Bronchial epithelial cell (primary cell): ENCODE measurements around the gene CELA2B. TPM values are rescaled to one million over a fixed set of nuclear protein-coding genes. Genes with fewer than 3 reads are reported as not detected.

Experiments used
- total RNA-seq: library from RNA; depleted of rRNA; stranded (reverse); fragments of >200 nt; gene quantifications from 2 replicates; pipeline ENCODE4 v1.2.1, GENCODE V29; 2014

Gene CELA2B
- total RNA-seq, 1 donor from 2014 or later, result not detected

Other genes starting within 250 kb of the CELA2B start
- gene FHAD1, start 228.9 kb upstream of the CELA2B start, total RNA-seq, result 0.13 TPM in 1 of 2 replicates, not detected in the other
- 41.5 and 42.6 TPM in 2 replicates for gene EFHD2, start 66.2 kb upstream of the CELA2B start, total RNA-seq
- gene CTRC, start 37.7 kb upstream of the CELA2B start, total RNA-seq, result not detected in 2 replicates
- not detected in 2 replicates for gene CELA2A, start 19.4 kb upstream of the CELA2B start, total RNA-seq
- gene CASP9, start 48.1 kb downstream of the CELA2B start, total RNA-seq, result 3.2 and 6.1 TPM in 2 replicates
- gene DNAJC16, start 50.7 kb downstream of the CELA2B start, total RNA-seq, result 7.6 and 11.8 TPM in 2 replicates
- gene AGMAT, start 108.9 kb downstream of the CELA2B start, total RNA-seq, result 0.51 and 1.6 TPM in 2 replicates
- gene DDI2, start 141.4 kb downstream of the CELA2B start, total RNA-seq, result 13.7 and 19.1 TPM in 2 replicates
- gene PLEKHM2, start 208.2 kb downstream of the CELA2B start, total RNA-seq, result 52.0 and 60.6 TPM in 2 replicates